ENCODE measurements around the gene C1orf35. TPM values are rescaled to one million over a fixed set of nuclear protein-coding genes. Genes with fewer than 3 reads are reported as not detected.

C1orf35 gene
- total and polyA plus RNA-seq, 2 experiments from 2014 or later = 14.0 to 67.6 TPM

DNA sequence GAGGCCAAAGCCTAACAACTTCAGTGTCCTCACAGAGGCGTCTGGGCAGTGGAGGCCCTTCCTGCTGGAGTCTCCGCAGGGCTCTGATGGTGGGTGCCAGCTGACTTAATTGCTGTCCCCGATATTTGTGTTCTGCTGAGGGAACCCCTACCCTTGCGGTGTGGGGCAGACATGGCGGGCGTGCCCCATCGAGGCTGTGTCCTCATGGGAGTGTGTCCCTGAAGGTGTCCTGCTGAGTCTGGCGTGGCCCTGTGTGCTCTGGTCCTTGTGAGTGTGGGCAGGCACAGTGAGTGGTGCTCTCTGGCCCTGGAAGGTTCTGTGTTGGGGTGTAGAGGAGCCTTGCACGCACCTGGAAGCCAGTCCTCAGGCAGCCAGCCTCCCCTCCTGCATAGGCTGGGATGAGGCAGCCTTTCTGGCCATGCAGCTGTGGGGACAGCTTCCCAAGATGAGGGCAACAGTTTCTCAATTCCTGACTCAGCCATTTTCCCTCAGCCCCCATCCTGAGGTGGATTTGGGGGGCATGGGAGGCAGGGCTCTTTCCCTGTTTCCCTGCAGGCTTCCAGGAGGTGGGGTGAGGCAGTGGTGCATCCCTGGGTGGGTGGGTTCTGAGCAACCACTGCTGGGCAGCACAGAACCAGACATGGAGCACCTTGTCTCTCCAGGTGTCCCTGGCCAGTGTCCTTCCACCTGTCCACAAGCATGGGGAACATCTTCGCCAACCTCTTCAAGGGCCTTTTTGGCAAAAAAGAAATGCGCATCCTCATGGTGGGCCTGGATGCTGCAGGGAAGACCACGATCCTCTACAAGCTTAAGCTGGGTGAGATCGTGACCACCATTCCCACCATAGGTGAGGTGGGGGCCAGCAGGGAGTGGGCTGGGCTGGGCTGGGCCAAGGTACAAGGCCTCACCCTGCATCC, 6.5 kb downstream of the C1orf35 start:
- Histone ChIP-seq H2AFZ (no peak overlapping the region), H3K4me2 (no peak overlapping the region), H3K27me3 (ENCODE audit: insufficient read depth) (no peaks in the 10 kb centered on the region), H3K79me2 (replicated peaks; ENCODE audit: insufficient read depth) (peaks cover 52% of the 10 kb centered on the region), H3K9me2 (ENCODE audit: insufficient read depth) (no peaks in the 10 kb centered on the region), H3K4me1 (ENCODE audit: insufficient read depth) (no peaks in the 10 kb centered on the region), H3K4me3 (no peak overlapping the region), H3F3A (replicated peaks; ENCODE audit: low read depth) (no peaks in the 10 kb centered on the region), H3K36me3 (ENCODE audit: insufficient read depth) (peaks cover 3% of the 10 kb centered on the region; the same call in 1 of the 2 replicates), H4K20me1 (replicated peaks; ENCODE audit: insufficient read depth) (peaks cover 50% of the 10 kb centered on the region), H3K27ac (ENCODE audit: low read depth) (no peak overlapping the region)
- H3K4me1 Mint-ChIP-seq = peaks cover 11% of the 10 kb centered on the region
- H3K4me3 Mint-ChIP-seq = no peak overlapping the region
- H3K36me3 Mint-ChIP-seq (ENCODE audit: low read depth) = peaks cover 71% of the 10 kb centered on the region
- H3K27me3 Mint-ChIP-seq (ENCODE audit: insufficient read depth, low read depth, poor library complexity) = peaks cover 13% of the 10 kb centered on the region
- H3K27ac Mint-ChIP-seq = no peak overlapping the region
- DNase-seq (ENCODE audit: low spot score) (no peak), ATAC-seq (no peak)
- TF ChIP-seq, protein P1, sequence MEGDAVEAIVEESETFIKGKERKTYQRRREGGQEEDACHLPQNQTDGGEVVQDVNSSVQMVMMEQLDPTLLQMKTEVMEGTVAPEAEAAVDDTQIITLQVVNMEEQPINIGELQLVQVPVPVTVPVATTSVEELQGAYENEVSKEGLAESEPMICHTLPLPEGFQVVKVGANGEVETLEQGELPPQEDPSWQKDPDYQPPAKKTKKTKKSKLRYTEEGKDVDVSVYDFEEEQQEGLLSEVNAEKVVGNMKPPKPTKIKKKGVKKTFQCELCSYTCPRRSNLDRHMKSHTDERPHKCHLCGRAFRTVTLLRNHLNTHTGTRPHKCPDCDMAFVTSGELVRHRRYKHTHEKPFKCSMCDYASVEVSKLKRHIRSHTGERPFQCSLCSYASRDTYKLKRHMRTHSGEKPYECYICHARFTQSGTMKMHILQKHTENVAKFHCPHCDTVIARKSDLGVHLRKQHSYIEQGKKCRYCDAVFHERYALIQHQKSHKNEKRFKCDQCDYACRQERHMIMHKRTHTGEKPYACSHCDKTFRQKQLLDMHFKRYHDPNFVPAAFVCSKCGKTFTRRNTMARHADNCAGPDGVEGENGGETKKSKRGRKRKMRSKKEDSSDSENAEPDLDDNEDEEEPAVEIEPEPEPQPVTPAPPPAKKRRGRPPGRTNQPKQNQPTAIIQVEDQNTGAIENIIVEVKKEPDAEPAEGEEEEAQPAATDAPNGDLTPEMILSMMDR (conservative IDR thresholded peaks at IDR 0.05; ENCODE audit: low read depth in 2 of 2) = no peak
- TF ChIP-seq, protein P2, sequence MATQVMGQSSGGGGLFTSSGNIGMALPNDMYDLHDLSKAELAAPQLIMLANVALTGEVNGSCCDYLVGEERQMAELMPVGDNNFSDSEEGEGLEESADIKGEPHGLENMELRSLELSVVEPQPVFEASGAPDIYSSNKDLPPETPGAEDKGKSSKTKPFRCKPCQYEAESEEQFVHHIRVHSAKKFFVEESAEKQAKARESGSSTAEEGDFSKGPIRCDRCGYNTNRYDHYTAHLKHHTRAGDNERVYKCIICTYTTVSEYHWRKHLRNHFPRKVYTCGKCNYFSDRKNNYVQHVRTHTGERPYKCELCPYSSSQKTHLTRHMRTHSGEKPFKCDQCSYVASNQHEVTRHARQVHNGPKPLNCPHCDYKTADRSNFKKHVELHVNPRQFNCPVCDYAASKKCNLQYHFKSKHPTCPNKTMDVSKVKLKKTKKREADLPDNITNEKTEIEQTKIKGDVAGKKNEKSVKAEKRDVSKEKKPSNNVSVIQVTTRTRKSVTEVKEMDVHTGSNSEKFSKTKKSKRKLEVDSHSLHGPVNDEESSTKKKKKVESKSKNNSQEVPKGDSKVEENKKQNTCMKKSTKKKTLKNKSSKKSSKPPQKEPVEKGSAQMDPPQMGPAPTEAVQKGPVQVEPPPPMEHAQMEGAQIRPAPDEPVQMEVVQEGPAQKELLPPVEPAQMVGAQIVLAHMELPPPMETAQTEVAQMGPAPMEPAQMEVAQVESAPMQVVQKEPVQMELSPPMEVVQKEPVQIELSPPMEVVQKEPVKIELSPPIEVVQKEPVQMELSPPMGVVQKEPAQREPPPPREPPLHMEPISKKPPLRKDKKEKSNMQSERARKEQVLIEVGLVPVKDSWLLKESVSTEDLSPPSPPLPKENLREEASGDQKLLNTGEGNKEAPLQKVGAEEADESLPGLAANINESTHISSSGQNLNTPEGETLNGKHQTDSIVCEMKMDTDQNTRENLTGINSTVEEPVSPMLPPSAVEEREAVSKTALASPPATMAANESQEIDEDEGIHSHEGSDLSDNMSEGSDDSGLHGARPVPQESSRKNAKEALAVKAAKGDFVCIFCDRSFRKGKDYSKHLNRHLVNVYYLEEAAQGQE (IDR thresholded peaks at IDR 0.05; ENCODE audit: unreplicated experiment) = no peak
- TF ChIP-seq NANOG (IDR thresholded peaks at IDR 0.05; ENCODE audit: borderline replicate concordance) (no peak), CREB1 (CRISPR knock-in tag; IDR thresholded peaks at IDR 0.05; ENCODE audit: low read depth) (no peak), EZH2phosphoT487 (IDR thresholded peaks at IDR 0.05; ENCODE audit: unreplicated experiment) (no peak), POLR2AphosphoS5 (IDR thresholded peaks at IDR 0.05; ENCODE audit: low read depth) (no peak), EZH2 (IDR thresholded peaks at IDR 0.05; ENCODE audit: low read depth, unreplicated experiment) (no peak), ZNF114 (CRISPR knock-in tag; IDR thresholded peaks at IDR 0.05) (no peak), ZNF331 (CRISPR knock-in tag; IDR thresholded peaks at IDR 0.05; ENCODE audit: low read depth) (no peak), JUNB (IDR thresholded peaks at IDR 0.05; ENCODE audit: unreplicated experiment) (no peak), STAT1 (IDR thresholded peaks at IDR 0.05; ENCODE audit: unreplicated experiment) (no peak)
- TF ChIP-seq, protein P3, sequence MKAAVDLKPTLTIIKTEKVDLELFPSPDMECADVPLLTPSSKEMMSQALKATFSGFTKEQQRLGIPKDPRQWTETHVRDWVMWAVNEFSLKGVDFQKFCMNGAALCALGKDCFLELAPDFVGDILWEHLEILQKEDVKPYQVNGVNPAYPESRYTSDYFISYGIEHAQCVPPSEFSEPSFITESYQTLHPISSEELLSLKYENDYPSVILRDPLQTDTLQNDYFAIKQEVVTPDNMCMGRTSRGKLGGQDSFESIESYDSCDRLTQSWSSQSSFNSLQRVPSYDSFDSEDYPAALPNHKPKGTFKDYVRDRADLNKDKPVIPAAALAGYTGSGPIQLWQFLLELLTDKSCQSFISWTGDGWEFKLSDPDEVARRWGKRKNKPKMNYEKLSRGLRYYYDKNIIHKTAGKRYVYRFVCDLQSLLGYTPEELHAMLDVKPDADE (IDR thresholded peaks at IDR 0.05) = no peak
- TF ChIP-seq, protein P4, sequence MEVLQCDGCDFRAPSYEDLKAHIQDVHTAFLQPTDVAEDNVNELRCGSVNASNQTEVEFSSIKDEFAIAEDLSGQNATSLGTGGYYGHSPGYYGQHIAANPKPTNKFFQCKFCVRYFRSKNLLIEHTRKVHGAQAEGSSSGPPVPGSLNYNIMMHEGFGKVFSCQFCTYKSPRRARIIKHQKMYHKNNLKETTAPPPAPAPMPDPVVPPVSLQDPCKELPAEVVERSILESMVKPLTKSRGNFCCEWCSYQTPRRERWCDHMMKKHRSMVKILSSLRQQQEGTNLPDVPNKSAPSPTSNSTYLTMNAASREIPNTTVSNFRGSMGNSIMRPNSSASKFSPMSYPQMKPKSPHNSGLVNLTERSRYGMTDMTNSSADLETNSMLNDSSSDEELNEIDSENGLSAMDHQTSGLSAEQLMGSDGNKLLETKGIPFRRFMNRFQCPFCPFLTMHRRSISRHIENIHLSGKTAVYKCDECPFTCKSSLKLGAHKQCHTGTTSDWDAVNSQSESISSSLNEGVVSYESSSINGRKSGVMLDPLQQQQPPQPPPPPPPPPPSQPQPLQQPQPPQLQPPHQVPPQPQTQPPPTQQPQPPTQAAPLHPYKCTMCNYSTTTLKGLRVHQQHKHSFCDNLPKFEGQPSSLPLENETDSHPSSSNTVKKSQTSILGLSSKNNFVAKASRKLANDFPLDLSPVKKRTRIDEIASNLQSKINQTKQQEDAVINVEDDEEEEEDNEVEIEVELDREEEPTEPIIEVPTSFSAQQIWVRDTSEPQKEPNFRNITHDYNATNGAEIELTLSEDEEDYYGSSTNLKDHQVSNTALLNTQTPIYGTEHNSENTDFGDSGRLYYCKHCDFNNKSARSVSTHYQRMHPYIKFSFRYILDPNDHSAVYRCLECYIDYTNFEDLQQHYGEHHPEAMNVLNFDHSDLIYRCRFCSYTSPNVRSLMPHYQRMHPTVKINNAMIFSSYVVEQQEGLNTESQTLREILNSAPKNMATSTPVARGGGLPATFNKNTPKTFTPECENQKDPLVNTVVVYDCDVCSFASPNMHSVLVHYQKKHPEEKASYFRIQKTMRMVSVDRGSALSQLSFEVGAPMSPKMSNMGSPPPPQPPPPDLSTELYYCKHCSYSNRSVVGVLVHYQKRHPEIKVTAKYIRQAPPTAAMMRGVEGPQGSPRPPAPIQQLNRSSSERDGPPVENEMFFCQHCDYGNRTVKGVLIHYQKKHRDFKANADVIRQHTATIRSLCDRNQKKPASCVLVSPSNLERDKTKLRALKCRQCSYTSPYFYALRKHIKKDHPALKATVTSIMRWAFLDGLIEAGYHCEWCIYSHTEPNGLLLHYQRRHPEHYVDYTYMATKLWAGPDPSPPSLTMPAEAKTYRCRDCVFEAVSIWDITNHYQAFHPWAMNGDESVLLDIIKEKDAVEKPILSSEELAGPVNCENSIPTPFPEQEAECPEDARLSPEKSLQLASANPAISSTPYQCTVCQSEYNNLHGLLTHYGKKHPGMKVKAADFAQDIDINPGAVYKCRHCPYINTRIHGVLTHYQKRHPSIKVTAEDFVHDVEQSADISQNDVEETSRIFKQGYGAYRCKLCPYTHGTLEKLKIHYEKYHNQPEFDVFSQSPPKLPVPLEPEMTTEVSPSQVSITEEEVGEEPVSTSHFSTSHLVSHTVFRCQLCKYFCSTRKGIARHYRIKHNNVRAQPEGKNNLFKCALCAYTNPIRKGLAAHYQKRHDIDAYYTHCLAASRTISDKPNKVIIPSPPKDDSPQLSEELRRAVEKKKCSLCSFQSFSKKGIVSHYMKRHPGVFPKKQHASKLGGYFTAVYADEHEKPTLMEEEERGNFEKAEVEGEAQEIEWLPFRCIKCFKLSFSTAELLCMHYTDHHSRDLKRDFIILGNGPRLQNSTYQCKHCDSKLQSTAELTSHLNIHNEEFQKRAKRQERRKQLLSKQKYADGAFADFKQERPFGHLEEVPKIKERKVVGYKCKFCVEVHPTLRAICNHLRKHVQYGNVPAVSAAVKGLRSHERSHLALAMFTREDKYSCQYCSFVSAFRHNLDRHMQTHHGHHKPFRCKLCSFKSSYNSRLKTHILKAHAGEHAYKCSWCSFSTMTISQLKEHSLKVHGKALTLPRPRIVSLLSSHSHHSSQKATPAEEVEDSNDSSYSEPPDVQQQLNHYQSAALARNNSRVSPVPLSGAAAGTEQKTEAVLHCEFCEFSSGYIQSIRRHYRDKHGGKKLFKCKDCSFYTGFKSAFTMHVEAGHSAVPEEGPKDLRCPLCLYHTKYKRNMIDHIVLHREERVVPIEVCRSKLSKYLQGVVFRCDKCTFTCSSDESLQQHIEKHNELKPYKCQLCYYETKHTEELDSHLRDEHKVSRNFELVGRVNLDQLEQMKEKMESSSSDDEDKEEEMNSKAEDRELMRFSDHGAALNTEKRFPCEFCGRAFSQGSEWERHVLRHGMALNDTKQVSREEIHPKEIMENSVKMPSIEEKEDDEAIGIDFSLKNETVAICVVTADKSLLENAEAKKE (CRISPR knock-in tag; IDR thresholded peaks at IDR 0.05) = no peak
- peaks cover 11% of the 10 kb centered on the region for H3K9me3 Mint-ChIP-seq
